Stimulated activated CD8-positive, alpha-beta memory T cell treated with anti-CD3 and anti-CD28 coated beads, Interleukin-4, amount 100 ng/mL, for 1 hour (primary cell): ENCODE data around the gene SMIM29.
A peak's percentile ranks its signal among the peaks of the same experiment; 100 is the strongest.
"Not testable (repeated sequence)": the region's sequence is repeated elsewhere in the genome, so short reads cannot be mapped to it uniquely, and the experiment has no call there.

Source experiments
- DNase-seq, 2 donors: peaks; one replicate each; pipeline ENCODE4 v3.0.0-alpha.2; 2020; ENCODE audit warnings: low read depth in 2 of 2, low spot score in 1 of 2

SMIM29 gene

GRCh38 chr6:34248727-34249468, at the start of gene SMIM29:
Gene SMIM29 (minus strand): TSS chr6:34249006. CDS start chr6:34247791, 1,215 bp downstream.
- DNase-seq, result peak; percentile 96

- DNase-seq, result no peak
Measured at GRCh38 chr6:34295721-34296120, 46.9 kb upstream of the SMIM29 start.

DNA sequence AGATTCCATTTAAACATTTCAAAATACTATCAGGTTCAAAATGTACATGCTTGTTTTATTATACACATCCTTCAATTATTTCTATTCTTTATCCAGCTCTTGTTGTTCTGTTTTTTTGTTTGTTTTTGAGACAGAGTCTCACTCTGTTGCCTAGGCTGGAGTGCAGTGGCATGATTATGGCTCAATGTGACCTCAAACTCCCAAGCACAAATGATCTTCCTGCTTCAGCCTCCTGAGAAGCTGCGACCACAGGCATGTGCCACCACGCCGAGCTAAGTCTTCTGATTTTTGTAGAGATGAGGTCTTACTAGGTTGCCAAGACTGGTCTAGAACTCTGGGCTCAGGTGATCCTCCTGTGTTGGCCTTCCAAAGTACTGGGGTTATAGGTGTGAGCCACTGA, 44.1 kb upstream of the SMIM29 start:
- DNase-seq, result no peak

- DNase-seq, result no peak
Measured at GRCh38 chr6:34289137-34289536, 40.3 kb upstream of the SMIM29 start.

- no peak for DNase-seq
Measured at GRCh38 chr6:34288581-34288980, 39.8 kb upstream of the SMIM29 start.

DNA sequence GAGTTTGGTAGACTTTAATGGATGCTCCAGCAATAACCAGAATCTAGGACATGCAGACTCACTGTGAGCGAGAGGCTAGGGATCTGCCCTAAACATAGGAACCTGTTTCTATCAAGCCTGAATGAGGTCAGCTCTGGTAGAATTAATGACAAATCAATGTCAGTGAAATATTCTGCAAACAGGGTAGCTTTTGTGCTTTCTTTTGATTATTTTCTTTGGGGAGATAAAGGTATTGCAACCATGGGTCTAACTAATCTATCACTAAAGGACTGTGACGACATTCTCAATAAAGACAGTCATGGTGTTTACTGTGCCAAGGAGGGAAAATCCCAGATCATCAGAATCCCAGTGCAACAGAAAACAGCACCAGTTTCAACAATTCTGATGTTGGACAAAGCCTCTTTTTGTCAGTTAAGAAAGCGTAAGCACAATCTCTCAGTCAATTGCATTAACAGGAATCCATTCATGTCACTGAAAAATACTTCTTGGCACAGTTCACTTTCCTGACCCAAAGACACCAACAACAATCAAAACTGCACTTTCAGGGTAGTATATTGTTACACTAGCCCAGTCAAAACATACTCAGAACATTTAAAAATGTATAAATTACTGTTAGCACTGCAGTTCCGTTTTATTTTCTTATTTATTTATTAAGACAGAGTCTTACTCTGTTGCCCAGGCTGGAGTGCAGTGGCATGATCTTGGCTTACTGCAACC, 36.8 kb upstream of the SMIM29 start:
- no peak for DNase-seq

- DNase-seq, result no peak
Measured at GRCh38 chr6:34284563-34285447, 36.0 kb upstream of the SMIM29 start.

- DNase-seq, result no peak
Measured at GRCh38 chr6:34281702-34282334, 33.0 kb upstream of the SMIM29 start.

GRCh38 chr6:34280216-34280615, 31.4 kb upstream of the SMIM29 start:
- DNase-seq, result no peak

DNA sequence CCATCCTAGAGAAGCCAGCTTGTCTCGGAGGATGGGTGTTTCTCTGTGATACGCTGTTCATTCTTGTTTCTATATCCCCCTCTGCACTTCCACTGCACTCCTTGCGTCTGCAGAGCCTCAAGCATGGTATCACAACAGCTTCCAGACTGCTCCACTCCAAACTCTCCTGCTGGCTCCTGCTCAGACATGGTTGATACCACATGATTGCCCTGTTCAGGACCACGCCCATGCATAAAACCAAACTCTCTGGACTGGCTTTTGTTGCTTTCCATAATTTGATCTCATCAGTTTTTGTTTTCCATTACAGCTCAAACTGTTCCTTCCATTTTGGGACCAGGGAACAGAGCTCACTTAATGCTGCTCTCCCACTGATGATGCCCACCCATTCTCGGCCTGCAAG, 30.0 kb upstream of the SMIM29 start:
- DNase-seq, result no peak

DNA sequence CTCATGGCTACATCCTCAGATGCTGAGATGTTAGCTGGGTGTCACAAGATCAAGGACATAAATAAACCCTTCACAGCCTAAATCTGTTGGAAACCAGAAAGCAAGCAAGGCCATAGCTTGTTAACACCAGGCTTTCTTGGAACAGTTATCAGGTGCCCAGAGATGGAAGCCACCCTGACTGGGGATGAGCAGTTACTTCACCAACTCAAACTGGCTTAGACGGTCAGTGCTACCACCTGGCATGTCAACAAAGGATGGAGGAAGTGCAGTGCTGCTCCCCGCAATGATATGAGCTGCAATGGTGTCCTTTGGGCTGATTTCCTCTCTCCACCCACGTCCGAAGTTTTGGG, 28.9 kb upstream of the SMIM29 start:
- no peak for DNase-seq

DNA sequence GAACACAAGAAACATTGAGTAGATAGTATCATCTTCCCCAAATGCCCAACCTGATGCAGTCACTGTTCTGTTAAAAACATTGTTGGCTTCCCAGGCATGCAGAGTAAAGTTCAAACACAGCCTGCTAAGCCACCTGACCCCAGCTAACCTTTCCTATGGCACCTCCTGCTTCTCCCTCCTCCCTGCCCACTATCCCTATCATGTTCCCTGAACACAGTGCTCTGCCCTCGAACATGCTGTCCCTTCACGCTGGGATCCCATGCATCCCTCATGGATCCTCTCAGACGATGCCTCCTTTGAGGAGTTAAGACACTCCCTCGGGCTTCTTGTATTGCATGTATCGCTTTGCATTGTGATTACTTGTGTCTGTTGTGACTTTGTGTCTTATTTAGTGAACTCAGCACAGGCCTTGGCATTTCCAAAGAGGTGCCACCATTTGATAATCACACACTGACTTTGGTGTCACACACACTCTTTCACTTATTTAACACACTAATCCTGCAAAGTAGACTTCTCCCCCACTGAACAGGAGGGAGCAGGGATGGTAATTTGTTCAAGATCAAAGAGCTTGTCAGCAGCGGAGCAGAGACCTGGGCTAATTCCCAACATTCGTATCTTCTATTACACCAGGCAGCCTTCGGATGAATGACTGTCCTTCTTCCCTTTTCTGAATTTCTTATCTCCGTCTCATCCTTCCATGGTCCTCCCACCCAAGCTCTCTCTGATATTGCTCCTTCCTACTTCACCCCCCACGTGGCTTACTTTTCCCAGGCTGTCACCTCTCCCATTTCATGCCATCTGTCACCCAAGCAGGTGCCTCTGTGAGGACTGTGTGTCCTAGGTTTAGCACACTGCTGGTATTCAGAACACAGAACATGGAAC, 28.3 kb upstream of the SMIM29 start:
- DNase-seq, result no peak

GRCh38 chr6:34276191-34276590, 27.4 kb upstream of the SMIM29 start:
- DNase-seq, result no peak

GRCh38 chr6:34275128-34275804, 26.5 kb upstream of the SMIM29 start:
- no peak for DNase-seq

GRCh38 chr6:34274129-34274528, 25.3 kb upstream of the SMIM29 start:
- DNase-seq, result no peak

- DNase-seq, result no peak
Measured at GRCh38 chr6:34273242-34273805, 24.5 kb upstream of the SMIM29 start.

DNA sequence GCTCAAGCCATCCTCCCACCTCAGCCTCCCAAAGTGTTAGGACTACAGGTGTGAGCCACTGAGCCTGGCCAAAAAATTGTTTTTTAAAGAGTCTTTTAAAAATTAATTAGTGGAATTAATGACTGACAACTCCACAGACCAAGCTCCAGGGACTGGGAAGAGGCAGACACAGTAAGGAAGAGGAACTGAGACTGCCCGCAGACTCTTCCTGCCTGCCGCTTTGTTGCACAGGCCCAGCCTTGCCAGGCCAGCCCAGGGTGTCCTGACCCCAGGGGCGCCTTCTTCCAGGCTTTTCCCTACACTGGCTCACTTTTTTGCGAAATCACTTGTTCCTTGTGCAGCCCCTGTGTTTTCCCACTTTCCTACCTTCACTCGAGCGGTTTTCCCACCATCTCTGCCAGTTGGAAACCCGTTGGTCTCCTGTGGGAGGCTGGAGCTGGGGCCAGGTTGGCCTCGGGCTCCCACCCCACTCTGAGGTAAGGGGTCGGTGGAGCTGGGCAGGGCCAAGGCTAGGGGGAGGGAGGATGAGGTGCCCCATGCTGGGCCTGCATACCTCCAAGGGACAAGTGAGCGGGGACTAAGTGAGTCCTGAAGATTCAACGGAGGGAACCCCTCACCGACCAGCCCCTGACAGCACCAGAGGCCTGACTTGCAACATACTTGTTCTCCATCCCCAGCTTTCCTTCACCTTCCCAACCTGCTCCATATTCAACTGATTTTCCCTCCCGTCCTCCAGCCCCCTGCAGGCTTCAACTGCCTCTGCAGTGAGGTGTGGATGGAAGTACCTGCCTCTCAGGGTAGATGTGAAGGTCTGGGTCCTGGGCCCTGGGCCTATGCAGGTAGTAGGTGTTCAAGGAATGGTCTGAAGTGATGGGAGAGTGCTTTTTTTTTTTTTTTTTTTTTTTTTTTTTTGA, 23.5 kb upstream of the SMIM29 start:
- DNase-seq, result no peak

- not testable (repeated sequence) for DNase-seq
Measured at GRCh38 chr6:34269658-34270341, 21.0 kb upstream of the SMIM29 start.
